Stimulated activated CD4-positive, alpha-beta T cell treated with anti-CD3 and anti-CD28 coated beads, TNF-alpha, amount 100 ng/mL, for 1 hour (primary cell): Measurements from ENCODE around the gene ANAPC1.
"Not testable (repeated sequence)": the region's sequence is repeated elsewhere in the genome, so short reads cannot be mapped to it uniquely, and the experiment has no call there.

Experiments
- DNase-seq, 3 donors: peaks; one replicate each; pipeline ENCODE4 v3.0.0-alpha.2; 2020; ENCODE audit warnings: low read depth in 3 of 3, low spot score in 1 of 3

Gene ANAPC1

GRCh38 chr2:111904726-111905474, 20.9 kb upstream of the ANAPC1 start:
- DNase-seq = no peak

- DNase-seq = no peak
These were observed 20.0 kb upstream of the ANAPC1 start for GRCh38 chr2:111903930-111904439.

GRCh38 chr2:111903516-111903915, 19.5 kb upstream of the ANAPC1 start:
- DNase-seq = no peak

GRCh38 chr2:111900859-111901258, 16.9 kb upstream of the ANAPC1 start:
- no peak for DNase-seq

GRCh38 chr2:111898703-111899514, 14.9 kb upstream of the ANAPC1 start:
- DNase-seq = peak in 1 of 3 donors; percentile 5

- peak; percentile 6 to 35 (median 11) for DNase-seq
These were observed 14.1 kb upstream of the ANAPC1 start, which contains the start of gene MERTK for GRCh38 chr2:111897924-111898702. Gene MERTK (plus strand): TSS chr2:111898607. CDS start chr2:111898736, 129 bp downstream.

- DNase-seq = no peak
These were observed 13.6 kb upstream of the ANAPC1 start for GRCh38 chr2:111897630-111897923.

GRCh38 chr2:111896576-111896975, 12.6 kb upstream of the ANAPC1 start:
- DNase-seq = no peak

- no peak for DNase-seq
These were observed 12.0 kb upstream of the ANAPC1 start for GRCh38 chr2:111896024-111896423.

GRCh38 chr2:111884592-111884964, 585 bp upstream of the ANAPC1 start:
- no peak for DNase-seq

- not testable (repeated sequence) for DNase-seq
These were observed 11.2 kb downstream of the ANAPC1 start for GRCh38 chr2:111872806-111873205.

GRCh38 chr2:111865124-111865523, 18.9 kb downstream of the ANAPC1 start:
- DNase-seq = not testable (repeated sequence)

- DNase-seq = not testable (repeated sequence)
These were observed 24.0 kb downstream of the ANAPC1 start for GRCh38 chr2:111860005-111860404.

- not testable (repeated sequence) for DNase-seq
These were observed 31.4 kb downstream of the ANAPC1 start for GRCh38 chr2:111852544-111852943.

GRCh38 chr2:111850646-111851045, 33.3 kb downstream of the ANAPC1 start:
- DNase-seq = not testable (repeated sequence)

GRCh38 chr2:111839625-111840282, 44.2 kb downstream of the ANAPC1 start:
- DNase-seq = not testable (repeated sequence)

GRCh38 chr2:111838992-111839391, 45.0 kb downstream of the ANAPC1 start:
- not testable (repeated sequence) for DNase-seq

- not testable (repeated sequence) for DNase-seq
These were observed 49.8 kb downstream of the ANAPC1 start for GRCh38 chr2:111834221-111834620.

GRCh38 chr2:111830479-111830878, 53.5 kb downstream of the ANAPC1 start:
- DNase-seq = not testable (repeated sequence)

GRCh38 chr2:111828217-111828766, 55.7 kb downstream of the ANAPC1 start:
- DNase-seq = not testable (repeated sequence)
